NCI-H526 treated with DMSO at 0.1 percent for 48 hours (cell line): ENCODE data around the gene GPR32.
"Not testable (repeated sequence)": the region's sequence is repeated elsewhere in the genome, so short reads cannot be mapped to it uniquely, and the experiment has no call there.

Experiments used
- DNase-seq: peaks from one replicate; lab custom pipeline; 2025; lab: John Stamatoyannopoulos, UW

Gene GPR32

GRCh38 chr19:50801107-50801506 lies 30.8 kb downstream of the GPR32 start:
- no peak for DNase-seq

- peak; percentile 66 for DNase-seq
Observed at GRCh38 chr19:50803633-50804419, 33.6 kb downstream of the GPR32 start.

GRCh38 chr19:50804420-50805272 lies 34.4 kb downstream of the GPR32 start:
- DNase-seq = peak; percentile 99

GRCh38 chr19:50808856-50809255 lies 38.6 kb downstream of the GPR32 start:
- no peak for DNase-seq

GRCh38 chr19:50811622-50812238 lies 41.5 kb downstream of the GPR32 start:
- DNase-seq = not testable (repeated sequence)

- no peak for DNase-seq
Observed at GRCh38 chr19:50812474-50812873, 42.2 kb downstream of the GPR32 start.

- DNase-seq = no peak
Observed at GRCh38 chr19:50814883-50815282, 44.6 kb downstream of the GPR32 start.

GRCh38 chr19:50815439-50815838 lies 45.2 kb downstream of the GPR32 start:
- no peak for DNase-seq

- DNase-seq = no peak
Observed at GRCh38 chr19:50817941-50818858, 47.9 kb downstream of the GPR32 start.

- no peak for DNase-seq
Observed at GRCh38 chr19:50818859-50819472, 48.7 kb downstream of the GPR32 start.

- no peak for DNase-seq
Observed at GRCh38 chr19:50819636-50820035, 49.4 kb downstream of the GPR32 start.

- DNase-seq = no peak
Observed at GRCh38 chr19:50820086-50820485, 49.8 kb downstream of the GPR32 start.

GRCh38 chr19:50820549-50821247 lies 50.4 kb downstream of the GPR32 start:
- DNase-seq = no peak

GRCh38 chr19:50821248-50821612 lies 51.0 kb downstream of the GPR32 start:
- no peak for DNase-seq
